ENCODE results near the gene PRDM12. TPM values are rescaled to one million over a fixed set of nuclear protein-coding genes. Genes with fewer than 3 reads are reported as not detected.

PRDM12 gene
- total and polyA plus RNA-seq, 2 of the 8 experiments (the other 6 are each of a cell fraction or from before 2014, with no cell fraction given) = 0.14 to 0.22 TPM

- H3K79me1 ChIP-seq (ENCODE audit: low read depth, low read length) = no peaks in the 10 kb centered on the region
- H3K27ac ChIP-seq (ENCODE audit: low read depth, low read length) = no peak overlapping the region
- H3K27me3 ChIP-seq (replicated peaks in 1 of 4; ENCODE audit: control insufficient read depth in 3 of 4, extremely low read depth in 1 of 4, insufficient read depth in 3 of 4, low read length in 3 of 4) = peaks cover 0 to 2% (median 0%) of the 10 kb centered on the region in 4 experiments; a peak in 1 of 7 replicates
- H3K36me3 ChIP-seq (ENCODE audit: control insufficient read depth in 2 of 4, insufficient read depth in 4 of 4, low read length in 3 of 4) = peaks cover 8 to 63% (median 29%) of the 10 kb centered on the region in 4 experiments; a peak in 7 of 8 replicates
- H4K5ac ChIP-seq (ENCODE audit: insufficient read length, low read depth, low read length) = no peak overlapping the region
- H2BK20ac ChIP-seq (ENCODE audit: low read length) = no peak overlapping the region
- WGBS, 2 experiments (ENCODE audit: extremely low coverage in 1 of 2, insufficient coverage in 1 of 2, insufficient read length in 1 of 2, insufficient replicate concordance in 2 of 2, low coverage in 1 of 2, low lambda C conversion rate in 2 of 2, missing lambda C conversion rate in 1 of 2) = 87% methylated on average over 30 of the region's 33 CpGs; no CpG with 5 or more reads in 1 of the 2 experiments
- H3K14ac ChIP-seq (ENCODE audit: insufficient read length) = no peak overlapping the region
- no peak overlapping the region for H2BK120ac ChIP-seq (replicated peaks; ENCODE audit: low read depth, low read length)
- peak overlapping the region; percentile 35; the same call in 1 of the 2 replicates for H4K8ac ChIP-seq (ENCODE audit: extremely low read depth, insufficient read depth, low read length)
- no peak for TF ChIP-seq CBX8 (IDR thresholded peaks at IDR 0.05; ENCODE audit: borderline replicate concordance, low read depth, low read length)
- TF ChIP-seq TAF7 (optimal IDR thresholded peaks at IDR 0.05; ENCODE audit: borderline replicate concordance, low read depth, low read length) = no peak
- TF ChIP-seq NRF1 (IDR thresholded peaks at IDR 0.05; ENCODE audit: low read depth, low read length) = no peak
- TF ChIP-seq NANOG (IDR thresholded peaks at IDR 0.05; ENCODE audit: insufficient read depth, low read depth, low read length, poor library complexity, severe bottlenecking) = no peak
- H2AFZ ChIP-seq (ENCODE audit: low read length) = no peak overlapping the region
- no peak overlapping the region for H4K91ac ChIP-seq (replicated peaks; ENCODE audit: insufficient read length, low read length)
- no peak overlapping the region for H3K4me2 ChIP-seq (ENCODE audit: insufficient read depth in 1 of 2, low read depth in 2 of 2, low read length in 2 of 2)
- H3K23me2 ChIP-seq (ENCODE audit: low read depth, low read length) = no peaks in the 10 kb centered on the region
- DNase-seq (ENCODE audit: low read depth in 1 of 2, low spot score in 2 of 2) (no peak), FAIRE-seq (no peak)
- H2AK5ac ChIP-seq (ENCODE audit: low read depth, low read length) = no peak overlapping the region
- H2BK5ac ChIP-seq (ENCODE audit: low read depth, low read length) = no peak overlapping the region; the same call in 1 of the 2 replicates
- no peak overlapping the region for H3K9ac ChIP-seq (replicated peaks in 1 of 4; ENCODE audit: extremely low read depth in 1 of 4, low read depth in 3 of 4, low read length in 3 of 4)
- H3K18ac ChIP-seq (ENCODE audit: extremely low read depth, low read length) = no peak overlapping the region
- H3K4me1 ChIP-seq (replicated peaks in 1 of 4; ENCODE audit: control insufficient read depth in 3 of 4, insufficient read depth in 4 of 4, low read length in 3 of 4) = peaks cover 0 to 7% (median 4%) of the 10 kb centered on the region in 4 experiments; a peak in 6 of 7 replicates
- no peak overlapping the region for H3K4ac ChIP-seq (replicated peaks; ENCODE audit: insufficient read length, low read depth, low read length)
- H3K4me3 ChIP-seq (ENCODE audit: extremely low read depth in 1 of 4, insufficient read depth in 2 of 4, low read depth in 3 of 4, low read length in 4 of 4) = no peak overlapping the region
- H4K20me1 ChIP-seq (replicated peaks in 1 of 2; ENCODE audit: control insufficient read depth in 1 of 2, insufficient read depth in 2 of 2, low read length in 2 of 2) = peaks cover 2 to 12% of the 10 kb centered on the region in 2 experiments
- H2BK12ac ChIP-seq (ENCODE audit: low read depth, low read length) = no peak overlapping the region
- H3K9me3 ChIP-seq (ENCODE audit: insufficient read depth in 2 of 2, low read depth in 1 of 2, low read length in 1 of 2) = no peaks in the 10 kb centered on the region
- ChIA-PET POLR2A (ENCODE audit: partially characterized antibody) (interaction anchor here (0.8 to 1.0 kb wide), 2 partner anchors 9 to 12 kb away, joined by 3 to 4 read pairs; no protein-coding TSS in a partner anchor), CTCF (ENCODE audit: partially characterized antibody) (interaction anchor here (0.6 to 2.1 kb wide), 8 partner anchors 8 to 175 kb away, joined by 3 to 5 read pairs (median 3); no protein-coding TSS in a partner anchor)
- no peaks in the 10 kb centered on the region for H3K79me2 ChIP-seq (ENCODE audit: control insufficient read depth in 1 of 2, insufficient read depth in 2 of 2, low read length in 2 of 2)
- no peak overlapping the region for H3K56ac ChIP-seq (replicated peaks; ENCODE audit: insufficient read length, low read depth, low read length)
- no peak overlapping the region for H2BK15ac ChIP-seq (ENCODE audit: low read length)
- no peak overlapping the region for H3K23ac ChIP-seq (ENCODE audit: insufficient read length)
Observed at GRCh38 chr9:130635721-130636647, 28.4 kb upstream of the PRDM12 start.
